Glomerular endothelial cell (primary cell): ENCODE measurements around the gene CACNA1B. TPM values are rescaled to one million over a fixed set of nuclear protein-coding genes. Genes with fewer than 3 reads are reported as not detected.

Source experiments
- DNase-seq: peaks from one replicate; pipeline ENCODE4 v3.0.0-alpha.2; 2011; ENCODE audit warnings: low read depth, low spot score; ENCODE audit errors: extremely low read depth
- total RNA-seq: library from RNA; depleted of rRNA; stranded (reverse); fragments of >200 nt; gene quantifications from 2 replicates; pipeline ENCODE4 v1.2.3, GENCODE V29; 2015

Gene CACNA1B
- total RNA-seq, 1 donor from 2014 or later = 0.41 TPM

DNA sequence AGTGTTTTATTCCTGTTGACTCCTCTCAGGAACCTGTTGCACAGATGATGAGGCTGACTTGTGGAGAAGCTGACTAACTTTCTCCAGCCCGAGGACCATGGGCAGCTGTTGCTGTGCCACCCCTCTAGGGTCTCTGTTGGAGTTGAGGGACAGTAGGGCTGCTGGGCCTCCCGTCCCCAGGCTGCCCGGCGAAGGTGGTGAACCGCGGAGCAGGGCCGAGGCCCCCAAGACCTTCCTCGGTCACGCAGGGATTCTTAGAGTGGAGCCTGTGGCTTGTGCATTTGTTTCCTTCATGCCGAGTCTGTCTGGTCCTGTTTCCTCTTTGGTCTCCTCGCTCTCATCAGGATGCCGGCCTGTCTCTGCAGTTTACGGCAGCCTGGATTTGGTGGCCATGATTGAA is 40.2 kb downstream of the CACNA1B start:
- DNase-seq = no peak

DNA sequence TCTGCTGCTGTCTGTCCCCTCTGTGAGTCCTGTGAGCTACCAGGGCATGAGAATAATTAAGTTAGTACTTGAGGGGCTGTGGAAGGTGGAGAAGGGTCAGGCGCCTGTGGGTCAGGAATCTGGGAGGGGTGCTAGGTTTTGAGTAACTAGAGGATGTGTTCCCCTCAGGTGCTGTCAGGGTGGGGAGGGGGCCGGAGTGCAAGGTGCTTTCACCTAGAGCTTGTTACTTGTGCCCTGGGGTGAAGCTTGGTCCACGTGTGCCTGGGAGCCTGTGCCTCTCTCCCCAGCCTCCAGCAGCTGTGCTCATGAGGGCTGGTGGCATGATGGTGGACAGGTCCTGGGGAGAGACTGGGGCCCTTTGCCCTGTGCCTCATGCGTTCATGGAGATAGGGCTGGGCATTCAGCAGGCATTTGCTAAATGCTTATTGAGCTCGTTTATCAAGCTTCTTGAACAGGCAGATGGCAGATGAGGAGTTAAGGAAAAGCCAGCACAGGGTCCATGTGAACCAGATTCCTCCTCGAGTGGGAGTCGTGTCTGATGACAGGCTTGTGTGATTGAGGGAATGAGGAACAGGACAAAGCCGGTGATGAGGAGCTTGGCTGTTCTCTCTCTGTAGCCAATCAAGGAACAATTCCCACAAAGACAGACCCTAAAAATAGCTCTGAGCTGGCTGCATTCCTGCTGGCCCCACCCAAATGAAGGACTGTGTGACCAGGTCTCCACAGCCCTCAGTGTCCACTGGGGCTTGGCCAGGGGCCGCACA is 40.9 kb downstream of the CACNA1B start:
- no peak for DNase-seq

DNA sequence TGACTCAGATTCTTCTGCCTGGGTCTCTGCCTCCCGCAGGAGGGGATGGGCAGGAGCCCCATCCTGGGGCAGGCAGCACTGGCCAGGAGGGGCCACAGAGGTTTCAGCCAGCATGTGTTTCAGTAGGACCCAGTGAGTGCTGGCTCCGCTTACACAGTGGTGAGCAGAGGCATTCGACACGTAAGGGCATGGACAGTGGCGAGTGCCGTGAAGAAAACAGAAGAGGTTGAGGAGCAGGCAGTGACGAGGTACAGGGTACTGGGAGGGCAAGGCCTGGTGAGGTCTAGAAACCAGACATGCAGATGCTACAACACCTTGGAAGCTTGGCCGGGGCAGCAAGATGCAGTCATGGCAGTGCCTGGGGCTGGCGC is 41.5 kb downstream of the CACNA1B start:
- DNase-seq = no peak

DNA sequence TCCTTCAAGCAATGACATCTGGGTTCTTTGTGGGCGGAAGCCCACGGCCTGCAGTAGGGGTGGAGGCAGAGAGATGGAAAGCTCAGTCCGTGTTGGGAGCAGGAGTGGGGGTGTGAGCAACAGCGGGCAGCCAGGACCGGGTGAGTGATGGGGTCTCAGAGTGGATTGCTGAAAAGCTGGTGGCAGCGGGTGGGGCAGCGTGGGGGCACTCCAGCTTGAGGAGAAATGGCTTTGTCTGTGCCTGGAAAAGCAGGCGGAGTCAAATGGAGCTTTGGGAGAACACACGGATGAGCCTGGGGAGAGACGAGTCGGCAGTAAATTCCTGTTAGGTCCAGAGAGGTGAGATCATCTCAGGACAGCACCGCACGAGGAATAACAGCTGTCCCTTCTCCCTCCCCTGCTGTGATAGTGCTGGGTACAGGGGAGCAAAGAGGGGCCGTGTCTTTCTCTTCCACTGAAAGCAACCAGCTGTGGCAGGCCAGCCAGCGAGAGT is 42.1 kb downstream of the CACNA1B start:
- no peak for DNase-seq

DNA sequence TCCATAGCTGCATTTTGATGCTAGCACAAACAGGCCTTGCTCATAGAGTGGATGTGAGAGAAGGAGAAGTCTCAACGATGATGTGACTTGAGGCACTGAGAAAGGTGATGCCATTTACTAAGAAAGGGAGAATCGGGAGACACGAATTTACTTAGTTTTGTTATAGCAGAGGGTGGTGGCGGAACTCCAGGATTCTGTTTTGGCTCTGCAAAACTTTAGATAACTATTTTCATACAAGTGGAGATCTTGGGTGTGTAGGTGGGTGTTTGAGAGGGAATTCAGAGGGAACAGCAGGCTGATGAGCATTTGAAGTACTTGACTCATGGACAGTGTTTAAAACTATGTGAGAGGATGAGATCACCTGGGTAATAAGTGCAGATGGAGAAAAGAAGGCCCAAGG is 43.2 kb downstream of the CACNA1B start:
- no peak for DNase-seq

DNA sequence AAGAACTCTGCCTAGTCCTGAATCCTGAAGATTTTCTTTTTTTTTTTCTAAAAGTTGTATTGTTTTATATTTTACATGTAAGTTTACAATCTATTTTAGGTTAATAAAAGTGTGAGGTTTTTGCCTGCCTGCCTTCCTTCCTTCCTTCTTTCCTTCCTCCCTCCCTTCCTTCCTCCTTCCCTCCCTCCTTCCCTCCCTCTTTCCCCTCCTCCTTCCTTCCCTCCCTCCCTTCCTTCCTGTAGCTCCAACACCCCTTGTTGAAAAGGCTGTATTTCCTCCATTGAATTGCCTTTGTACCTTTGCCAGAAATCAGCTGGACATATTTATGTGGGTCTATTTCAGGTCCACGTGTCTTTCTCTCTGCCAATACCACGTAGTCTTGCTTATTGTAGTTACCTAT is 46.6 kb downstream of the CACNA1B start:
- DNase-seq = no peak

DNA sequence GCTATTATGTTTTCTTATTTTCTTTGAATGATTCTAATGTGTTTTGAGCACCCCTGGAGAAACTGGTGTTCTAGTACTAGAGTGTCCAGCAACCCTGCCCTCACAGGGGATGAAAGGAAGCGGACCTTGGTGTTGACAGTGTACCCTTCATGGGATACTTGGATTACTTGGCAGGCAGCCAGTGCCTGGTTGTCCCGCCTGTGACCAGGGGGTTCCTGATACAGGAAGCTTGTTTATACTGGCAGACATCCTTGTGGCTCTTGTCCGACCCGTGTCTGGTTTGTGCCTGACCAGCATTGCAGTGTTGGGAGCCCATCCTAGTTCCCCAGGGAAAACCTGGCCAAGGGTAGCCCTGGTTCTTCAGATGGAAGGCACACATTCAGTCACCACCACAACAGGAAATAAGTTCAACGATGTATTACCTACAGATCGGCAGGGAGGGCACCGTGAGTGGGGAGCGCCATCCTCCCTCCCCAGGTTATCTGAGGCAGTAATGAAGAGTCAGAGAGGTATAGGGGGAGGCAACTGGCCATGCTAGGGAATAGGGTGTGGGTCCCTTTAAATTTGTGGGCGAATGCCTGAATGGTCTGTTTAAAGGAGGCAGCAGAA is 47.3 kb downstream of the CACNA1B start:
- no peak for DNase-seq

DNA sequence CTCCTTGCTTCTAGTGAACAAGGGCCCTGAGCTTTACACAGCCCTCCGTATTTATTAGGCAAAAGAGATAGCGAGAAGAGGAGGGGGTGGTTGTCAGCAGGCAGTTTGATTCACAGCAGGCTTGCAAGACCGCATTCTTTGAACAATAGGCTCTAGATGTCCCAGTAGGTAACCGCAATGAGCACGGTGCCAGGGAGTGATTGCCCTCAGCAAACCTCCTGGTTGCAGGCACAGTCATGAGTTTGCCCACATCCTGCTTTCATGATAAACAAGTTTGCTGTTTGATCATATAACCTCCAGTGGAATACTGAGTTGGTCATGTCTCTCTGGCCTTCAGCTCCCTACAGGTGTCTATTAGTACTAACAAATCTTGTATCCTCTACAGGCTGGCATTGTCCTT is 66.1 kb downstream of the CACNA1B start:
- DNase-seq = no peak

DNA sequence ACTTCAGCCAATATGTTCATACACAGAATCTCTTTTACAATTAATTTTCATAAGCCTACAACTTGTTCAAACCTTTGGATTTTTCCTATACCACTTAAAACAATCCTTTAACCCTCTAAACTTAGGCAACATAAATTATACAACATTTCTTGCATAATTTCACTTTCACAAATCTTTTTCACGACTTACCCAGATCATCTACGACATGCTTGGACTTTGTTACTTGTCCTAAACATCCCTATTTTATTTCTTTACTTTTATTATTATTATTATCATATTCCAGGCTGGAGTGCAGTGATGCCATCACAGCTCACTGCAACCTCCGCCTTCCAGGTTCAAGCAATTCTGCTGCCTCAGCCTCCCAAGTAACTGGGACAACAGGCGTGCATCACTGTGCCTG is 68.0 kb downstream of the CACNA1B start:
- DNase-seq = no peak

DNA sequence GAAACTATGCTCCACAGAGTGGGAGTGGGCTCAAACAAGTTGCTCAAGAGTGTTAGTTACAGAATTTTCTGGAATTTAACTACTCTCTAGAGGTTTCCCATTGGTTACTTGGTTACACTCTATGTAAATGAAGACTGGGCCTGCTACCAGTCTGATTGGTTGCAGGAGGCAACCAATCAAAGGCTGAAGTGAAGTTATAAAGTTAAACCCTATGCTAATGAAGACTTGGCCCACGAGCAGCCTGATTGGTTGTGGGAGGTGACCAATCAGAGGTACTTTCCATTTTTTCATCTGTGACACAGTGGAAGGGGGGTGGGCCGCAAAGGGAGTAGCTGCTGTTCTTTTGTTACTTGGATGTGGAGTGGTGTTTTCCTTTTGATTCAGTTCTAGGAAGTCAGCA is 69.4 kb downstream of the CACNA1B start:
- DNase-seq = no peak

DNA sequence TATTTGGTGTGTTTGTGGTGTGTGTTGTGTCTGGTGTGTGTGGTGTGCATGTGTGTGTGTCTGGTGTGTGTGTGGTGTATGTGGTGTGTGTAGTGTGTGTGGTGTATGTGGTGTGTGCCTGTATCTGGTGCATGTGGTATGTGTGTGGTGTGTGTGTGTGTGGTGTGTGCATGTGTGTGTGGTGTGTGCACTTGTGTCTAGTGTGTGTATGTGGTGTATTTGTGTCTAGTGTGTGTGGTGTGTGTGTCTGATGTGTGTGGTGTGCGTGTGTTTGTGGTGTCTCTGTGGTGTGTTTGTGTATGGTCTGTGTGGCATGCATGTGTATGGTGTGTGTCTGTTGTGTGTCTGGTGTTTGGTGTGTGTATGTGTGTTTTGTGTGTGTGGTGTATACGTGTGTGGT is 71.1 kb downstream of the CACNA1B start:
- no peak for DNase-seq

DNA sequence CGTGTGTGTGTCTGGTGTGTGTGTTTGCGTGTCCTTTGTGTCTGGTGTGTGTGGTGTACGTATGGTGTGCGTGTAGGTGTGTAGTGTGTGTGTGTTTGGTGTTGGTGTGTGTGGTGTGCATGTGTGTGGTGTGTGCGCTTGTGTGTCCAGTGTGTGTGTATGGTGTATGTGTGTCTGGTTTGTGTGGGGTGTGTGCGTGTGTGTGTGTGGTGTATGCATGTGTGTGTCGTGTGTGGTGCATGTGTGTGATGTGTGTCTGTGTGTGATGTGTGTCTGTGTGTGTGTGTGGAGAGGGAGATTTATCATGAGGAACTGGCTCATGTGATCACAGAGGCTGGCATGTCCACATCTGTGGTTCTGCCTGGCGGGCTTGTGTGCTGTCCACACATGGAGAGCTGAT is 71.7 kb downstream of the CACNA1B start:
- no peak for DNase-seq

DNA sequence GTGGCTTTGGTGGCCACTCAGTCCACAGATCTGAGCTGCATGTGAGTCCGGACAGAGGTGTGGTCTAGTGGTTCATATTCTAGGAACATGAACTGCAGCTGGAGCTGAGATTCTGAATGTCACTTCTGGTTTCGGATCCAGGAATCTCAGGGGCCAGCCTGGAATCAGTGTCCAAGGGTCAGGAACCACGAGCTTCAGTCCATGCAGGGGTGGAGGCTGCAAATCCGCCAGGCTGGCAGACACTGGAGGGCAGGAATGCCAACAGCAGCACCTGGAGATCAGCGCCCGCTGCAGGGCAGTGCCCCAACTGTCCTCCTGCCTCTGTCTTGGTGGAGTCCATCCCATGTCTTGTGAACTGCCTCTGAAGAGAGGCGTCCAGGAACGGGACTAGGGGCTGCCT is 73.5 kb downstream of the CACNA1B start:
- DNase-seq = no peak

DNA sequence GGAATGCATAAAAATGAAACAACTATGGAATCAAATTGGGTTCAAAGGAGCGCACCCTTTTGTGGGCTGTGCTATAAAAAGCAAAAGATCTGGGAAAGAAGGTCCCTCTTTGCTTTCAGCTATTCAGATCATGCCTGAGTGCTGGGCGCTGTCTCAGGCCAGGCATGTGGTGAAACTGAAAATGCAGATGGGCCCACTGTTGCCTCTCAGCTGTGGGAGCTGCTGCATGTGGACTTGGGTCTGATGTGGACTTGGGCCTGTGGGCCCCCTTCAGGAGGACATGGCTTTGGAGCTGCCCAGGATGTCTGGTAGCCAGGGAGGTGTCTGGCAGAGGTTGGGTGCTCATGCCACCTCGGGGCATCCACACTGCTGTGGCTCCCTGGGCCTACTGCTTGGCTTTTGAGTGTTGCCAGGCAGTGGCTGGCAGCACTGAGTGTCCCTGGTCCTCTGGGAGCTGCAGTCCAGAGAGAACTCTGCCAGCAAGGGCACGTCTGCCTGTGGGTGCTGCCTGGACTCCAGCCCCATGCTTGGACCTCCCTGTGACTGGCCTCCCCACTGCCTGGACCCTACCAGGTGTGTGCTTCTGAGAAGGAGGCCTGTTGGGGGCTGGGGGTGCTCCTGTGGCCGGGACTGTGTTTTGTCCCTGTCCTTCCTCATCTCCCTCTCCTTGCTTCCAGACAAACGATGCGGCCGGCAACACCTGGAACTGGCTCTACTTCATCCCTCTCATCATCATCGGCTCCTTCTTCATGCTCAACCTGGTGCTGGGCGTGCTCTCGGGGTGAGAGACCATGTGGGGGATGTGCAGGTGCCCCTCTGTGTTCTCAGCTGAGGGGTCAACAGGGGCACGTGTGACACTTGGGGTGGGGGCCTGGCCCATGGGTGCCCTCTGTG is 74.3 kb downstream of the CACNA1B start:
- no peak for DNase-seq

DNA sequence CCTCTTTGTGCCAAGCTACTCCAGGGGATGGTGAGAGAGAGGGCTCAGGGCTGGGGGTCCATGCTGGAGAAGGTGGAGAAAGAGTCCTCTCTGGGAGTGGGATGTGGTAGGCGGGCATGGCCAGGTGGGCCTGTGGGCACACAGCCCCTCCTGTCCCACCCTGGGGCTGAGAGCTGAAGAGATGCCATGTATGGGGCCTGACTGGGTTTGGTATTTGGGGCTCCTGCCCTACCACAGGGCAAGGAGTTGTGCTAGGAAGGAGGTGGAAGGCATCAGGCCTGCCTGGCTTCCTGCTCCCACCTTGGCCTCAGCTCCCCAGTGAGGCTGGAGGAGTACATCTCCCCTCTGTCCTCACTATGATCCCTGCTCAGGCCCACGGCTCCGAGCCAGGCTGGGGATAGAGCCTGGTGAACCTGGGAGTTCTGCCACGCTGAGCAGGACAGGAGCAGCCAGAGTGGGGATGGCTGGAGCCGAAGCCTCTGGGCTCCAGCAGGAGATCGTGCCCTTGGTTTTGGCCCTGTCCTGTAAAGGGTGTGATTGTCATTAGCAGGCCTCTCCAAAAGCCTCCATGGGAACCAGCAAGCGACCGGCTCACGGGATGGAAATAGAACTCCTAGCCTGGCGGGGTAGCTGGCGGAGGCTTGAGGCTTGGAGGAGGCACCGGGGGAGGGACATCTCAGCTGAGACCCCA is 75.5 kb downstream of the CACNA1B start:
- no peak for DNase-seq

DNA sequence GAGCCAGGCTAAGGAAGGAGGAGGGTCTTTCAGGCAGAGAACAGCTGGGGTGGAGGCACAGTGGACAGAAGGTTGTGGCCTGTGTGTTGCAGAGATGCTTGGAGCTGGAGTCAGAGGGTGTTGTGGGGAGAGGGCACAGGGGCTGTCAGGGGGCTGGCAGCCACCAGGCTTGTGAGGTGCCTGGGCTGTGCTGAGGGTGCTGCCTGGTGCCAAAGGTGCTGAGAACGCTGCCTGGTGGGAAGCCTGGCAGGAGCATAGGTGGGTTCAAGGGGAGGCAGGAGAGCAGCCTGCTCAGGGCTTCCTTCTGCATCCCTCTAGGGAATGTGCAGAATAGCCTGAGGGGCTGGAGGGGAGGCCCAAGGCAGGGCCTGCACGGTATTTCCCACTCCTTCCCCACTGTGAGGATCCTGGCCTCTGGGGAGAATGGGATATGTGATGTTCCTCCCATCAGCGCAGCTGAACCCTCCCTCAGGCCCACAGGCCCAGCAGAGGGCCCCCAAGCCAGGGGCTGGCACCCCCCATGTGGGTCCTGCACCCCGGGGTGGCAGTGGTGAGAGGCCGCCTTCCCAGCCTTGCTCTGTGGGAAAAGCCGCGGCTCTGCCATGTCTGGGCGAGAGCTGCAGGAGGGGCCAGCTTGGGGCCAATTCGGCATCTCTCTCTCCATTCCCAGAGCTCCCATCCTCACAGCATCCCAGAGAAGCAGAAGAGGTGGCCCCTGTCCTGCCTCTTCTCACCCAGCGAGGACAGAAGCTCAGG is 76.3 kb downstream of the CACNA1B start:
- DNase-seq = no peak

DNA sequence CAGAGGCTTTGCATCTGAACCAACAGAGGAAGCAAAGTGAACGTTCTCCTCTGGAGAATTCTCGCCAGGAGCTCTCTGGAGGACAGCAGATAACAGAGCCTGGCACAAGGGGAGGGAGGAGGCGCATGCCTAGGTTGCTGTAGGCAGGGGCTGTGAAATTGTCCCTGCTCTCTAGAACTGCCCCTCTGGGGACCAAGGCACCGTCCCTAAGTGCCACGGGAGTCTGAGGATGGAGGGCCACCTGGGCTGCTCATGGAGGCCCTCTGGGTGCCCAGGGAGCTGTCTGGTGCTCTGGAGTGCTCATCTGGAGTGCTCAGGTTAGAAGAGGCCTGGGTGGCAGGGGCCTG is 77.6 kb downstream of the CACNA1B start:
- DNase-seq = no peak

DNA sequence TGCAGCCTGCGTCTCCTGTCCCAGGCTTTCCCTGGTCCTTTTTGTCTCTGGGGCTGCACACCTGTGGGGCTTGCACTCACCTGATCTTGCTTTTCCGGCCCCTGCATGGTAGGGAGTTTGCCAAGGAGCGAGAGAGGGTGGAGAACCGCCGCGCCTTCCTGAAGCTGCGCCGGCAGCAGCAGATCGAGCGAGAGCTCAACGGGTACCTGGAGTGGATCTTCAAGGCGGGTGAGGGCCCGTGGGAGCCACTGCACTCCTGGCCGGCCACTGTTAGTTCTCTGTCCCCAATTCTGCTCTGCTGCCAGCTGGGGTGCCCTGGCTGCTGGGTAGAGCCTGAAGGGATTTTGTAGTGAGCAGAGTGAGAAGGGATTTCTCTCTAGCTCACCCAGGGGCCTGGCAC is 78.0 kb downstream of the CACNA1B start:
- DNase-seq = no peak

DNA sequence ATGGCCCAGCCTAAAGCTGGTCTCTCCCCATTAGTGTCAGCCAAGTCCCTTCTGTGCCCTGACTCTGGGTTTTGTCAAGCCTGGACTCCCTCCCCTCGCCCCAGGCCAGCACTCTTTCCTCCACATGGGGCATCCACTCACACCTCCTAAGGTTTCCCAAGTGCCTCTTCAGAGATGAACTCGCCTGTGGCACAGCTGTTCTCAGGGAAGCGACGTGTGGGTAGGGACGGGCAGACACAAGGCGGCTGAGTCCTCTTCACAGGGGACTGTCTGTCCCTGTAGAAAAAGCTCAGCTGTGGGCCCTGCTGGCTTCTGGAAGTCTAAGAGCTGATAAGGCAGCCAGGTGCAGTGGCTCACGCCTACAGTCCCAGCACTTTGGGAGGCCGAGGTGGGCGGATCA is 78.5 kb downstream of the CACNA1B start:
- no peak for DNase-seq

DNA sequence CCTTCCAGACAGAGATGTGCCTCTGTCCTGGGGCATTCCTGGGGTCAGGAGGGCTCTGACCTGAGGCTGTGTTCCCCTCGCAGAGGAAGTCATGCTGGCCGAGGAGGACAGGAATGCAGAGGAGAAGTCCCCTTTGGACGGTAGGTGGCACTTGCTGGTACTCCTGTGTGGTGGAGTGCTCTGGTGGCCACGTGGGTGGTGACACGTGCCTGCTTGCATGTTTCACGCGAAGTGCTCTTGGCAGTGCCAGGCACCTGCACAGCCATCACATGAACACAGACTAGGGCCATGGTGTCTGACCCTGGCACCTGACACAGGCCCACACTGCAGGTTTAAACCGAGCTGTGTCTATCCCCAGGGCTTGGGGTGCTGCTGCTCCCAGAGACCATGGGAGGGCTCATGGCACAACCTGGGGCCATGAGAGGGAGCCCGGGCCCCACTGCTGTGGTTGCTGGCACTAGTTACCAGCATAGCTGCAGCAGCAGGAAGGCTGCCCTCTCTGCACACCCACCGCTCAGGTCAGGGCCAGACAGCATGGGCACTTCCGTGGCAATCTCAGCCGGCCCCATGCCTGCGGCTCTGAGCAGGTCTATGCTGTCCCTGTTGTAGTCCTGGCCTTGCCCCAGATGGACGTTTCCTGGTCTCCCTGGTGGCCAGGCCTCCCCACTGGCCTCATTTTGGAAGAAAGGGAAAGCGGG is 79.3 kb downstream of the CACNA1B start:
- no peak for DNase-seq
